Neutrophil (primary cell): Measurements from ENCODE around the gene OPRD1.

Source experiments
- H3K27ac ChIP-seq: fragments of 200-600 bp; sonication (generic); 2 replicates; pipeline ENCODE4 v1.5.1; 2016; ENCODE audit warnings: mild to moderate bottlenecking, moderate library complexity
- H3K27me3 ChIP-seq: fragments of 200-600 bp; sonication (generic); 2 replicates; pipeline ENCODE4 v1.6.0; 2016; ENCODE audit warnings: mild to moderate bottlenecking
- H3K36me3 ChIP-seq: fragments of 200-600 bp; sonication (generic); 2 replicates; pipeline ENCODE4 v1.5.1; 2017
- H3K4me1 ChIP-seq, 2 experiments: fragments of 200-600 bp in 1 of 2; sonication (generic) in 1 of 2; 1 replicate in 1 of 2; 2 replicates in 1 of 2; pipeline versions ENCODE4 v1.5.1 to v1.6.1; 2013 to 2016; ENCODE audit warnings: low read depth in 1 of 2, low read length in 1 of 2, mild to moderate bottlenecking in 1 of 2, moderate library complexity in 1 of 2; ENCODE audit not compliant: control insufficient read depth in 1 of 2, insufficient read depth in 1 of 2
- H3K4me3 ChIP-seq, 2 experiments: fragments of 200-600 bp in 1 of 2; sonication (generic) in 1 of 2; 1 replicate in 1 of 2; 2 replicates in 1 of 2; pipeline ENCODE4 v1.5.1; 2013 to 2016; ENCODE audit warnings: low read depth in 1 of 2, low read length in 1 of 2, mild to moderate bottlenecking in 1 of 2, moderate library complexity in 1 of 2
- H3K9me3 ChIP-seq: fragments of 200-600 bp; sonication (generic); 2 replicates; pipeline ENCODE4 v1.5.1; 2016
- TF ChIP-seq, protein P1 (sequence below): fragments of 200-600 bp; sonication (generic); IDR thresholded peaks from 2 replicates; pipeline ENCODE4 v1.5.1; 2016; ENCODE audit warnings: antibody characterized with exemption

Gene OPRD1

DNA sequence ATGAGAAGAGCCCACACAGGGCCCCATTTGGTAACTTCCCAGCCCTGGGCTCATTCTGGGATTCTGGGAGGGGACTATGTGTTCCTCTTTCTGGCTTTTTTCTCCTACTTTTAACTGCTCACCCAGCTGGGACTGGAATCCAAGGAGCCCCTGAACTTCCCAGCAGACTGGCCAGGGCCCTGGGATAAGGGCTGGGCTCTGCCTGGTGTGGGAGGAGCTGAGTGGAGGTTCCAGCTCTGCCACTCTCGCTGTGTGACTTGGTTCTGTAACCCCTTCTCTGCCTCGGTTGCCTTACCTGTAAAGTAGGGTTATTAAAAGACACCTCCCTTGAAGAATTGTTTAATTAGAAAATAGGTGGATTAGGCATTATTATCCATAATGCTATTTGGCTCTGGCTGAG, 82.8 kb downstream of the OPRD1 start:
- TF ChIP-seq, protein P1, sequence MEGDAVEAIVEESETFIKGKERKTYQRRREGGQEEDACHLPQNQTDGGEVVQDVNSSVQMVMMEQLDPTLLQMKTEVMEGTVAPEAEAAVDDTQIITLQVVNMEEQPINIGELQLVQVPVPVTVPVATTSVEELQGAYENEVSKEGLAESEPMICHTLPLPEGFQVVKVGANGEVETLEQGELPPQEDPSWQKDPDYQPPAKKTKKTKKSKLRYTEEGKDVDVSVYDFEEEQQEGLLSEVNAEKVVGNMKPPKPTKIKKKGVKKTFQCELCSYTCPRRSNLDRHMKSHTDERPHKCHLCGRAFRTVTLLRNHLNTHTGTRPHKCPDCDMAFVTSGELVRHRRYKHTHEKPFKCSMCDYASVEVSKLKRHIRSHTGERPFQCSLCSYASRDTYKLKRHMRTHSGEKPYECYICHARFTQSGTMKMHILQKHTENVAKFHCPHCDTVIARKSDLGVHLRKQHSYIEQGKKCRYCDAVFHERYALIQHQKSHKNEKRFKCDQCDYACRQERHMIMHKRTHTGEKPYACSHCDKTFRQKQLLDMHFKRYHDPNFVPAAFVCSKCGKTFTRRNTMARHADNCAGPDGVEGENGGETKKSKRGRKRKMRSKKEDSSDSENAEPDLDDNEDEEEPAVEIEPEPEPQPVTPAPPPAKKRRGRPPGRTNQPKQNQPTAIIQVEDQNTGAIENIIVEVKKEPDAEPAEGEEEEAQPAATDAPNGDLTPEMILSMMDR, result no peak

DNA sequence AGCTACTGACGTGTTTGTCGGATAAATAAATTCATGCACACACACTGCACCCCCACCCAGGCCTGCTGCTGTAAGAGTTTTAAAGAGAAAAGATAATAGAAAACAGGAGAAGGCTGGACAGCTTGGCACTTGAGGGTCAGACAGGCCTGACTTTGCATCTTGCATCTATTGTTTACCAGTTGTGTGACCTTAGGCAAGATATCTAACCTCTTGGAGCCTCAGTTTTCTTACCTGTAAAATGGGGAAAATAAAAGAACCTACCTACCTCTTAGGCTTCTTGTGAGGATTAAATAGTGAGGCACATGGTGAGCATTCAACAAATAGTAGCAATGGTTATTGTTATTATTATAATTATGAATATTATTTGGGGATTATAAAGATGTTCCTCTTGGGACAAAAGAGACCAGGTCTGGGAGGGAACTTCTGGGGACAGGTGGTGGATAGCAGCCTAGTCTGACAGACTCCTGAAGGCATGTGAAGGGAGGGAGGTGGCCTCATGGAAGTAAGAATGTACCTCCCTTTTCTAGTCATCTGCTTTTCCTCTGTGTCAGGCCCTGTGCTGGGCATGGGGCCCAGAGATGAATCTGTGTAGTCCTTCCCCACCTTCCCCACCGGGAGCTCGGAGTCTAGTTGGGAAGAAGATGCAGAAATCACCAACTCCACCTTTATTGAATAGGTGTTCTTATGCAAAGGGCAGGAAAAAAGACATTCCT, 84.1 kb downstream of the OPRD1 start:
- Histone ChIP-seq H3K27me3 (no peaks in the 10 kb centered on the region), H3K4me3 (no peak overlapping the region), H3K36me3 (peaks cover 27% of the 10 kb centered on the region), H3K4me1 (peaks cover 30 to 32% of the 10 kb centered on the region in 2 experiments), H3K27ac (peak overlapping the region; percentile 81), H3K9me3 (no peaks in the 10 kb centered on the region)
- TF ChIP-seq, protein P1, result no peak

More for the DNA sequence above, 82.8 kb downstream of the OPRD1 start:
- Histone ChIP-seq H3K27me3 (no peaks in the 10 kb centered on the region), H3K9me3 (no peaks in the 10 kb centered on the region), H3K4me3 (no peak overlapping the region), H3K36me3 (peaks cover 27% of the 10 kb centered on the region), H3K4me1 (peaks cover 29 to 30% of the 10 kb centered on the region in 2 experiments), H3K27ac (peak overlapping the region; percentile 1)

DNA sequence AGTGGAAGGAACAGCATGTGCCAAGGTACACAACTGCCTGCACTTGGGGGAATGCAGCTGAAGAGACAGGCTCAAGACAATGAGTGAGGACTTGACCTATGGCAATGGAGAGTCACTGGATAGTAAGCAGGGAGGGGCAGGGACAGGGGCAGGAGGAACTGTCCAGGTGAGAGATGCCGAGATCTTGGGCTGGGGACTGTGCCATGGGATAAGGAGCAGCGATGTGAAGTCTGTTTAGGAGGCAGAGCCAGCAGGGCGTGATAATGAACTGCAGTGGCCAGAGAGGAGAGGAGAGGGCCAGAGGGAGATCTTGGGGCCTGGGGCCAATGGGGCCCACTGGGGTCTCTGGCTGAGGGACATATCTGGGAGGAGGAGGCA, 84.6 kb downstream of the OPRD1 start:
- H3K36me3 ChIP-seq, result peaks cover 27% of the 10 kb centered on the region
- TF ChIP-seq, protein P1, result no peak
- H3K4me3 ChIP-seq, result no peak overlapping the region

DNA sequence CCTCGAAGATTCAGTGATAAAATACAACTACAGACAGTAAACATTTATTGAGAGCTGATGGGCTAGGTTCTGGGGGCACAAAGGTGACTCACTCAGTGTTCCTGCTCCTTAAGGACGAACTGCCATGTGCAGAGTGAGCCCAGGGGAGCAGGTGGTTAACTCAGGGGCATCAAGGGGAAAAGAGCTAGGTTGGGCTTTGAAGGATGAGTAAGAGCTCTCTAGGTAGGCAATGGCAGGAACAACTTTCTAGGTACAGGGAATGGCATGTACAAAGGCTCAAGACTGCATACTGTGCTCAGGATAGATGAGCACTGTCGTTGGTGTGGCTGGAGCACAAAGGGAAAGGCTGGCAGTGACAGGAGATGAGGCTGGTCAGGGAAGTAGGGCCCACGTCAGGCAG, 85.8 kb downstream of the OPRD1 start:
- Histone ChIP-seq H3K27me3 (no peaks in the 10 kb centered on the region), H3K4me3 (peak overlapping the region in 1 of 2 experiments; percentile 43), H3K27ac (peak overlapping the region; percentile 81), H3K36me3 (peaks cover 27% of the 10 kb centered on the region), H3K9me3 (no peaks in the 10 kb centered on the region), H3K4me1 (peaks cover 30 to 32% of the 10 kb centered on the region in 2 experiments)
- TF ChIP-seq, protein P1, result no peak

More for the DNA sequence above, 84.6 kb downstream of the OPRD1 start:
- H3K27ac ChIP-seq, result peak overlapping the region; percentile 81
- H3K27me3 ChIP-seq, result no peaks in the 10 kb centered on the region
- peaks cover 30 to 32% of the 10 kb centered on the region in 2 experiments for H3K4me1 ChIP-seq
- no peaks in the 10 kb centered on the region for H3K9me3 ChIP-seq

DNA sequence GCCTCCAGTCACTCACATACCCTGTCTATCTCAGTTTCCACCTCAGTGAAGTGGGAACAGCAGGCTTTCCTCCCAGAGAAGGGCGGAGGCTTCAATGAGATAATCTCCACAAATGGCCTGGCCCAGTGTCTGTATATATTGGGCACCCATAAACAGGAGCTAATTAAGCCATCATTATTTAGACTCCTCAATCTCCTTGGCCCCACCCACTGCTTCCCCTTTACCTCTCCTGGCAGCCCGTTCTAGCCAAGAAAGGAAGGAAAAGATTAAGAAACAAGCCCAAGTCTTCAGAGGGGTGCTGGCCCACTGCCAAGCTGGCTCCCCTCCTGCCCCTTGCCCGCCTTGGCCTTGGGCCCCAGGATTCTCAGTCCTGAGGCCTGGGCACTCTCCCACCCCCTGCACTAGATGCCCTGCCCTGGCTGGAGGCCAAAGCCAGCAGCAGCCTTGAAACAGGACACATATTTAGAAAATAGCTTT, 86.5 kb downstream of the OPRD1 start:
- TF ChIP-seq, protein P1, result no peak
- Histone ChIP-seq H3K27me3 (no peaks in the 10 kb centered on the region), H3K9me3 (no peaks in the 10 kb centered on the region), H3K27ac (peak overlapping the region; percentile 81), H3K36me3 (peaks cover 24% of the 10 kb centered on the region), H3K4me1 (peaks cover 30 to 32% of the 10 kb centered on the region in 2 experiments), H3K4me3 (peak overlapping the region; percentile 29 to 43)
